SU-DHL-6 (cell line): Measurements from ENCODE around the gene CPNE2.

Source experiments
- H2AFZ ChIP-seq: fragments of 200-600 bp; sonication (generic); 2 replicates; pipeline ENCODE4 v1.6.1; 2014; ENCODE audit warnings: low read depth, mild to moderate bottlenecking, moderate library complexity, mixed read lengths, antibody characterized with exemption, low read length; ENCODE audit not compliant: severe bottlenecking
- H3F3A ChIP-seq: fragments of 200-600 bp; shearing (Covaris generic); 2 replicates; pipeline ENCODE4 v1.6.0; 2016; ENCODE audit warnings: antibody characterized with exemption, mild to moderate bottlenecking; ENCODE audit not compliant: insufficient read depth
- H3K27ac ChIP-seq: fragments of 200-600 bp; sonication (generic); 2 replicates; pipeline ENCODE4 v1.5.1; 2016; ENCODE audit warnings: low read depth, mild to moderate bottlenecking, low read length, moderate library complexity, mixed read lengths
- H3K27me3 ChIP-seq: fragments of 200-600 bp; sonication (generic), shearing (Covaris generic); 2 replicates; pipeline ENCODE4 v1.6.0; 2014; ENCODE audit warnings: mild to moderate bottlenecking, low read length
- H3K36me3 ChIP-seq: fragments of 200-600 bp; sonication (generic); 2 replicates; pipeline ENCODE4 v1.6.1; 2014; ENCODE audit warnings: mild to moderate bottlenecking, low read length, mixed read lengths
- H3K4me2 ChIP-seq: fragments of 300-600, 200-600 bp; shearing (Covaris generic), sonication (generic); 2 replicates; pipeline ENCODE4 v1.6.0; 2014; ENCODE audit warnings: low read length, low read depth, mild to moderate bottlenecking; ENCODE audit not compliant: poor library complexity, severe bottlenecking
- H3K4me3 ChIP-seq: fragments of 200-600 bp; sonication (generic); 2 replicates; pipeline ENCODE4 v1.5.1; 2014; ENCODE audit warnings: antibody characterized with exemption, low read length, mild to moderate bottlenecking, mixed read lengths; ENCODE audit not compliant: insufficient read depth, poor library complexity, severe bottlenecking
- H3K79me2 ChIP-seq: fragments of 200-600 bp; sonication (generic); 2 replicates; pipeline ENCODE4 v1.6.1; 2014; ENCODE audit warnings: mild to moderate bottlenecking, low read length, moderate library complexity; ENCODE audit not compliant: insufficient read depth
- H3K9ac ChIP-seq: fragments of 200-600 bp; sonication (generic); 2 replicates; pipeline ENCODE4 v1.7.0; 2014; ENCODE audit warnings: mild to moderate bottlenecking, low read length
- H3K9me2 ChIP-seq: fragments of 200-600 bp; sonication (generic); replicated peaks from 2 replicates; pipeline ENCODE4 v1.6.1; 2014; ENCODE audit warnings: low read length; ENCODE audit not compliant: insufficient read depth
- H3K9me3 ChIP-seq: fragments of 200-600 bp; sonication (generic); 2 replicates; pipeline ENCODE4 v1.6.1; 2014; ENCODE audit warnings: low read length, mixed read lengths; ENCODE audit not compliant: insufficient read depth
- H4K20me1 ChIP-seq: fragments of 200-600 bp; sonication (generic); 2 replicates; pipeline ENCODE4 v1.6.1; 2014; ENCODE audit warnings: low read depth, mild to moderate bottlenecking, antibody characterized with exemption, low read length, moderate library complexity, mixed read lengths
- CTCF ChIP-seq: fragments of 200-600 bp; sonication (generic); IDR thresholded peaks from one replicate; pipeline ENCODE4 v1.5.1; 2017; ENCODE audit warnings: antibody characterized with exemption, mild to moderate bottlenecking, low read length, moderate library complexity; ENCODE audit not compliant: insufficient read depth, poor library complexity, severe bottlenecking
- EZH2phosphoT487 ChIP-seq: fragments of 200-600 bp; sonication (generic), shearing (Covaris generic); conservative IDR thresholded peaks from 2 replicates; pipeline ENCODE4 v1.6.1; 2018; ENCODE audit warnings: mild to moderate bottlenecking, antibody characterized with exemption, low read length, moderate library complexity, mixed read lengths

Gene CPNE2

GRCh38 chr16:57066625-57067024, 25.8 kb upstream of the CPNE2 start:
- H3K79me2 ChIP-seq: no peaks in the 10 kb centered on the region
- no peaks in the 10 kb centered on the region for H3K9me3 ChIP-seq
- H3K27ac ChIP-seq: no peak overlapping the region
- H3F3A ChIP-seq: no peaks in the 10 kb centered on the region
- TF ChIP-seq EZH2phosphoT487 (no peak), CTCF (no peak)
- no peak overlapping the region for H3K9ac ChIP-seq
- no peaks in the 10 kb centered on the region for H4K20me1 ChIP-seq
- H3K27me3 ChIP-seq: no peaks in the 10 kb centered on the region
- H3K9me2 ChIP-seq: no peaks in the 10 kb centered on the region
- H2AFZ ChIP-seq: no peak overlapping the region
- no peak overlapping the region for H3K4me2 ChIP-seq
- H3K36me3 ChIP-seq: no peaks in the 10 kb centered on the region
- H3K4me3 ChIP-seq: no peak overlapping the region

DNA sequence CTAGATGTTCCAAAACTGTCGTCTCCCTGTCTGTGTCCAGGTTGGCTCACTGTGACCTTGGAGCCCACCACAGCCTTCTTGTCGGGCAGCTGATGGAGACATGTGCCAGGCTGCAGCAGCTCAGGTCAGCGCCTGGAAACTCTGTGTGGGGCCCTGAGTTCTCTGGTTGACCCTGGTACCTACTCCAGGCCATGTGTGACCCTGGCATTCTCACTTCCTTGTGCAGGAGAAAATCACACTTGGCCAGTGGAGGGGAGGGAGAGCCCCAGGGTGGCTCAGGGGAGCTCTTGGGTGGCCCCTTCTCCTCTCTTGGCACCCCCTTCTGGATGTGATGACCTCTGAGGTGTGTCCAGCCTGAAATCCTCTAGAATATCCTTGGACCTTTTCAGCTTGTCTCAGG, 25.0 kb upstream of the CPNE2 start:
- TF ChIP-seq CTCF: no peak
- no peak for TF ChIP-seq EZH2phosphoT487
- no peak overlapping the region for H2AFZ ChIP-seq
- no peak overlapping the region for H3K27ac ChIP-seq
- H3K9me3 ChIP-seq: no peaks in the 10 kb centered on the region
- no peaks in the 10 kb centered on the region for H4K20me1 ChIP-seq
- H3K36me3 ChIP-seq: no peaks in the 10 kb centered on the region
- H3K27me3 ChIP-seq: no peaks in the 10 kb centered on the region
- no peaks in the 10 kb centered on the region for H3K79me2 ChIP-seq
- H3K9me2 ChIP-seq: no peaks in the 10 kb centered on the region
- H3K9ac ChIP-seq: no peak overlapping the region
- H3K4me2 ChIP-seq: no peak overlapping the region
- H3F3A ChIP-seq: no peaks in the 10 kb centered on the region
- H3K4me3 ChIP-seq: no peak overlapping the region

DNA sequence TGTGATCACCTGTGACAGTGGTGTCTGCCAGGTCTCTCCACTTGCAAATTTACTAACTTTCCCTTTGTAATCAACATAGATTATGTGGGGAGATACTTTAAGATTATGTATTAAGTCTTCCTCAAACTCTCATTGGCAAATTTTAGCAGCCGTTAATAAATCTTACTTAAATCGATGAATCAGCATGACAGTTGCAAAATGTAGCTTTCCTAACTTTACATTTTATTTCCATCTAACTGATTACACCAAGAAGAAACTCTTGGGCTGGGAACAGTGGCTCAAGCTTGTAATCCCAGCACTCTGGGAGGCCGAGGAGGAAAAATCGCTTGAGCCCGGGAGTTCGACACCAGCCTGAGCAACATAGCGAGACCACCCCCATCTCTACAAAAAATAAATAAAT, 23.3 kb upstream of the CPNE2 start:
- H3F3A ChIP-seq: no peaks in the 10 kb centered on the region
- H3K4me2 ChIP-seq: no peak overlapping the region
- no peaks in the 10 kb centered on the region for H3K9me3 ChIP-seq
- H3K27me3 ChIP-seq: no peaks in the 10 kb centered on the region
- H3K79me2 ChIP-seq: no peaks in the 10 kb centered on the region
- H3K36me3 ChIP-seq: no peaks in the 10 kb centered on the region
- H3K27ac ChIP-seq: no peak overlapping the region
- H4K20me1 ChIP-seq: no peaks in the 10 kb centered on the region
- H2AFZ ChIP-seq: no peak overlapping the region
- no peak overlapping the region for H3K9ac ChIP-seq
- H3K9me2 ChIP-seq: no peaks in the 10 kb centered on the region
- no peak overlapping the region for H3K4me3 ChIP-seq
- TF ChIP-seq EZH2phosphoT487 (no peak), CTCF (no peak)
